ENCODE results near the gene CHCHD2. TPM values are rescaled to one million over a fixed set of nuclear protein-coding genes. Genes with fewer than 3 reads are reported as not detected.
"Not testable (repeated sequence)": the region's sequence is repeated elsewhere in the genome, so short reads cannot be mapped to it uniquely, and the experiment has no call there.

CHCHD2 gene
- total and polyA plus RNA-seq, 2 of the 8 experiments (the other 6 are each of a cell fraction or from before 2014, with no cell fraction given) = 112 to 300 TPM

DNA sequence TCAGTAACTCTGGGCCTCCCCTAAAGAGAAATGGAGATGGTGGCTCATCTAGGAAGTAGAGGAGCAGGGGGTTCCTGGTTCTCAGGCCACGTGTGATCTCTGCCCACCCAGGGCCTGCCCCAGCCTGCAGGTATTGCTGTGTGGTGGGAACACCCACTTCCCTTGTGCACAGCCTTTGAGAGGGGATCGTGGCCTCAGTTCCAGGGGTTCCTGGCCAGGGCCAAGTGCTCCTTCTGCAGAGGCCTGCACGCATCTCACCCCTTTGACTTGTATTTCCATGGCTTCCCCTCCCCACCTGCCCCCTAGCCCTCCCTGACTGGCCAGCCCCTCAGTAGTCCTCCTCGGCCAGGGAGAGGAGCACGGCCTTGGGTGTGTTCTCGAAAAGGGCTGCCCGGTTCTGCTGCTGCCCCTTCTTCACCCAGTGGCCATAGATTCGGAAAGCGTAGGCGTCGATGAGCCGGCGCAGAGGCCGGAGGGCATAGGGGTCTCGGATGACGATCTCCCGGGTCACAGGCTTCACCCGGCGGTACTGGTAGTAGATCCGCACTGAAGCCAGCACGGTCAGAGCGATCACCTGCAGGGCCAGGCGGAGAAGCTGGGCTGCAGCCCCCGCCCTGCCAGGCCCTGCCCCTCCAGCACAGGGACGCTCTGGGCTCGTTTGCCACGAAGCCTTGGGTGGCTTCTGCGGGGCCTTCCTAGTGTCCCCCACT lies 25.4 kb downstream of the CHCHD2 start:
- not testable (repeated sequence) for H3K9ac ChIP-seq (replicated peaks in 1 of 4; ENCODE audit: extremely low read depth in 1 of 4, low read depth in 3 of 4, low read length in 3 of 4); DNase-seq (ENCODE audit: low read depth in 1 of 2, low spot score in 2 of 2); H3K4me1 ChIP-seq (replicated peaks in 1 of 4; ENCODE audit: control insufficient read depth in 3 of 4, insufficient read depth in 4 of 4, low read length in 3 of 4); H3K56ac ChIP-seq (replicated peaks; ENCODE audit: insufficient read length, low read depth, low read length); H3K18ac ChIP-seq (ENCODE audit: extremely low read depth, low read length); H3K27ac ChIP-seq (ENCODE audit: low read depth, low read length); H3K23me2 ChIP-seq (ENCODE audit: low read depth, low read length); H2BK5ac ChIP-seq (ENCODE audit: low read depth, low read length); H3K4me3 ChIP-seq (ENCODE audit: extremely low read depth in 1 of 4, insufficient read depth in 2 of 4, low read depth in 3 of 4, low read length in 4 of 4); H2BK15ac ChIP-seq (ENCODE audit: low read length); H2BK12ac ChIP-seq (ENCODE audit: low read depth, low read length); H2BK20ac ChIP-seq (ENCODE audit: low read length); FAIRE-seq; H4K8ac ChIP-seq (ENCODE audit: extremely low read depth, insufficient read depth, low read length); H3K79me2 ChIP-seq (ENCODE audit: control insufficient read depth in 1 of 2, insufficient read depth in 2 of 2, low read length in 2 of 2); H3K79me1 ChIP-seq (ENCODE audit: low read depth, low read length); H2BK120ac ChIP-seq (replicated peaks; ENCODE audit: low read depth, low read length); H3K23ac ChIP-seq (ENCODE audit: insufficient read length); H3K14ac ChIP-seq (ENCODE audit: insufficient read length); H4K91ac ChIP-seq (replicated peaks; ENCODE audit: insufficient read length, low read length); H4K20me1 ChIP-seq (replicated peaks in 1 of 2; ENCODE audit: control insufficient read depth in 1 of 2, insufficient read depth in 2 of 2, low read length in 2 of 2); H3K27me3 ChIP-seq (replicated peaks in 1 of 4; ENCODE audit: control insufficient read depth in 3 of 4, extremely low read depth in 1 of 4, insufficient read depth in 3 of 4, low read length in 3 of 4); H3K4ac ChIP-seq (replicated peaks; ENCODE audit: insufficient read length, low read depth, low read length); H4K5ac ChIP-seq (ENCODE audit: insufficient read length, low read depth, low read length); H2AFZ ChIP-seq (ENCODE audit: low read length); H3K4me2 ChIP-seq (ENCODE audit: insufficient read depth in 1 of 2, low read depth in 2 of 2, low read length in 2 of 2); H2AK5ac ChIP-seq (ENCODE audit: low read depth, low read length); H3K9me3 ChIP-seq (ENCODE audit: insufficient read depth in 2 of 2, low read depth in 1 of 2, low read length in 1 of 2)
- ChIA-PET POLR2A (ENCODE audit: partially characterized antibody) (interaction anchor here (3.6 kb wide), 1 partner anchor 12 kb away, joined by 18 read pairs; the partner anchor contains the start of gene PHKG1), CTCF (ENCODE audit: partially characterized antibody) (interaction anchor here (2.9 kb wide), 1 partner anchor 11 kb away, joined by 23 read pairs; the partner anchor contains the start of gene PHKG1)
- 91% methylated on average over 25 of the region's 28 CpGs; no CpG with 5 or more reads in 1 of the 2 experiments for WGBS, 2 experiments (ENCODE audit: extremely low coverage in 1 of 2, insufficient coverage in 1 of 2, insufficient read length in 1 of 2, insufficient replicate concordance in 2 of 2, low coverage in 1 of 2, low lambda C conversion rate in 2 of 2, missing lambda C conversion rate in 1 of 2)
- peaks cover 0 to 25% (median 8%) of the 10 kb centered on the region in 4 experiments; a peak in 7 of 8 replicates for H3K36me3 ChIP-seq (ENCODE audit: control insufficient read depth in 2 of 4, insufficient read depth in 4 of 4, low read length in 3 of 4)

All from H1 (cell line).